ENCODE data around the gene PCBP4. TPM values are rescaled to one million over a fixed set of nuclear protein-coding genes. Genes with fewer than 3 reads are reported as not detected.

PCBP4 gene
- polyA plus RNA-seq, 1 donor (not counting 4 experiments of a cell fraction or from before 2014, with no cell fraction given): 25.2 TPM

DNA sequence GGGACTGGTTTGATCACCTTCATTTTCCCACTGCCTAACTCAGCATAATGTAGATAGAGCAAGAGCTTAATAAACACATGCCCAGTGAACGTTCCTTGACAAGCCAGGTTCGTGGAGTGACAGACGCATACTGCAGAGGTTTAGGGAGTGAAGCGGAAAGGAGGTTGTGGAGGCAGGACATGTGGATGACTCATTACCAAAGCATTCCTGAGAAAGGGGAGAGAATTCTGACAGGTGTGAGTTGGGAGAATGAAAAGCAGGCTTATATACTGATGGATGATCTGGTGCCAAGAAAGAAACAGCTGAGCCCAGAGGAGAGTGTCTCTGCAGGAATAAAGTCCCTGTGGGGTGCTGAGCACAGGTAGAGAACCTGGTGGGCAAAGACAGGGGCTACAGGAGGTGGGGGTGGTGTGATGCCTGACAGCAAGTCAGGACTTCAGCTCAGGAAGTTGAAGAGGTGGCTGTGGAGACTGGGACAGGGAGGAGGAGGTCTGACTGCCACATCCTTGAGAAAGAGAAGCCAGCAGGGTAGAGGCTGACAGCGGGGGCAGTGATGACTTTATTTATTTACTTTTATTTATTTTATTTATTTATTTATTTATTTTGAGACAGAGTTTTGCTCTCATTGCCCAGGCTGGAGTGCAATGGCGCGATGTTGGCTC lies 30.8 kb upstream of the PCBP4 start:
- Histone ChIP-seq H3K4me1 (ENCODE audit: control insufficient read depth, extremely low read depth, insufficient read depth, low read length) (peaks cover 24% of the 10 kb centered on the region), H3K9me3 (ENCODE audit: control insufficient read depth, low read depth, low read length) (no peaks in the 10 kb centered on the region), H3K9ac (ENCODE audit: control insufficient read depth, extremely low read depth, insufficient read depth, low read length) (no peak overlapping the region), H3K27ac (ENCODE audit: control insufficient read depth, insufficient read depth, low read length) (no peak overlapping the region), H3K27me3 (ENCODE audit: control insufficient read depth, extremely low read depth, insufficient read depth, low read length) (no peaks in the 10 kb centered on the region), H3K36me3 (ENCODE audit: control insufficient read depth in 2 of 2, extremely low read depth in 1 of 2, insufficient read depth in 2 of 2, low read length in 2 of 2) (peaks cover 14 to 16% of the 10 kb centered on the region in 2 experiments), H3K4me2 (ENCODE audit: control insufficient read depth, extremely low read depth, insufficient read depth, low read depth, low read length) (peak overlapping the region; percentile 9), H3K79me2 (ENCODE audit: control insufficient read depth, insufficient read depth, low read length) (peaks cover 23% of the 10 kb centered on the region), H3K9me1 (ENCODE audit: control insufficient read depth, extremely low read depth, insufficient read depth, low read length) (no peaks in the 10 kb centered on the region), H3K4me3 (ENCODE audit: control insufficient read depth in 2 of 3, extremely low read depth in 1 of 3, insufficient read depth in 2 of 3, low read depth in 1 of 3, low read length in 3 of 3) (no peak overlapping the region), H4K20me1 (ENCODE audit: control insufficient read depth, extremely low read depth, insufficient read depth, low read length) (peaks cover 4% of the 10 kb centered on the region), H2AFZ (ENCODE audit: control insufficient read depth, low read length) (no peak overlapping the region)
- dilution Hi-C loops (cut with MboI; ENCODE audit: extremely low pct_ligation_motif_present, low sequenced_read_pairs): no loop called here
- FAIRE-seq (peak; percentile 98), DNase-seq (ENCODE audit: low read depth, low spot score) (no peak)
- TF ChIP-seq, protein P1, sequence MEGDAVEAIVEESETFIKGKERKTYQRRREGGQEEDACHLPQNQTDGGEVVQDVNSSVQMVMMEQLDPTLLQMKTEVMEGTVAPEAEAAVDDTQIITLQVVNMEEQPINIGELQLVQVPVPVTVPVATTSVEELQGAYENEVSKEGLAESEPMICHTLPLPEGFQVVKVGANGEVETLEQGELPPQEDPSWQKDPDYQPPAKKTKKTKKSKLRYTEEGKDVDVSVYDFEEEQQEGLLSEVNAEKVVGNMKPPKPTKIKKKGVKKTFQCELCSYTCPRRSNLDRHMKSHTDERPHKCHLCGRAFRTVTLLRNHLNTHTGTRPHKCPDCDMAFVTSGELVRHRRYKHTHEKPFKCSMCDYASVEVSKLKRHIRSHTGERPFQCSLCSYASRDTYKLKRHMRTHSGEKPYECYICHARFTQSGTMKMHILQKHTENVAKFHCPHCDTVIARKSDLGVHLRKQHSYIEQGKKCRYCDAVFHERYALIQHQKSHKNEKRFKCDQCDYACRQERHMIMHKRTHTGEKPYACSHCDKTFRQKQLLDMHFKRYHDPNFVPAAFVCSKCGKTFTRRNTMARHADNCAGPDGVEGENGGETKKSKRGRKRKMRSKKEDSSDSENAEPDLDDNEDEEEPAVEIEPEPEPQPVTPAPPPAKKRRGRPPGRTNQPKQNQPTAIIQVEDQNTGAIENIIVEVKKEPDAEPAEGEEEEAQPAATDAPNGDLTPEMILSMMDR (optimal IDR thresholded peaks at IDR 0.05 in 1 of 3, IDR thresholded peaks at IDR 0.05 in 1 of 3, conservative IDR thresholded peaks at IDR 0.05 in 1 of 3; ENCODE audit: extremely low read depth in 1 of 3, insufficient read depth in 2 of 3, low read length in 3 of 3): no peak
- TF ChIP-seq EZH2 (IDR thresholded peaks at IDR 0.05; ENCODE audit: low read length): no peak

DNA sequence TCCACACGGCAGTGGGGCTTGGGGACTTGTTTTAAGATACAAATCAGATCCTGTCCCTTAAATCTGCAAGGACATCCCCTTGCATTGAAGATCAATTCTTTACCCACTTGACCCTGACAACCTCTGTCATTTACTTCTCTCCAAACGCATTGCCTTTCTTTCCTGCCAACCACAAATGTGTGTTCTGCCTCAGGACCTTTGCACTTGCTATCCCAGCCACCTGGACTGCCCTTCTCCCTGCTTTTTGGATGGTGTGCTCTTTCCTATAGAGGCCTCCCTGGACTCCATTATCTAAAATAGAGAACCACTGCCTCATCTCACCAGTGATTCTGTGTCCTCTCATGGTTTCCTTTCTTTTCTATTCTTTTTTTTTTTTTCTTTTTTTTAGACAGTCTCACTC lies 29.9 kb upstream of the PCBP4 start:
- DNase-seq (ENCODE audit: low read depth, low spot score) (no peak), FAIRE-seq (no peak)
- H4K20me1 ChIP-seq (ENCODE audit: control insufficient read depth, extremely low read depth, insufficient read depth, low read length): peaks cover 9% of the 10 kb centered on the region
- no peak overlapping the region for H2AFZ ChIP-seq (ENCODE audit: control insufficient read depth, low read length)
- H3K36me3 ChIP-seq (ENCODE audit: control insufficient read depth in 2 of 2, extremely low read depth in 1 of 2, insufficient read depth in 2 of 2, low read length in 2 of 2): peaks cover 20 to 24% of the 10 kb centered on the region in 2 experiments
- H3K4me2 ChIP-seq (ENCODE audit: control insufficient read depth, extremely low read depth, insufficient read depth, low read depth, low read length): no peak overlapping the region
- H3K9me1 ChIP-seq (ENCODE audit: control insufficient read depth, extremely low read depth, insufficient read depth, low read length): peaks cover 3% of the 10 kb centered on the region
- no peak overlapping the region for H3K9ac ChIP-seq (ENCODE audit: control insufficient read depth, extremely low read depth, insufficient read depth, low read length)
- no peak overlapping the region for H3K27ac ChIP-seq (ENCODE audit: control insufficient read depth, insufficient read depth, low read length)
- no peaks in the 10 kb centered on the region for H3K27me3 ChIP-seq (ENCODE audit: control insufficient read depth, extremely low read depth, insufficient read depth, low read length)
- no peaks in the 10 kb centered on the region for H3K9me3 ChIP-seq (ENCODE audit: control insufficient read depth, low read depth, low read length)
- peaks cover 30% of the 10 kb centered on the region for H3K79me2 ChIP-seq (ENCODE audit: control insufficient read depth, insufficient read depth, low read length)
- TF ChIP-seq, protein P1 (optimal IDR thresholded peaks at IDR 0.05 in 1 of 3, IDR thresholded peaks at IDR 0.05 in 1 of 3, conservative IDR thresholded peaks at IDR 0.05 in 1 of 3; ENCODE audit: extremely low read depth in 1 of 3, insufficient read depth in 2 of 3, low read length in 3 of 3): no peak
- no peak for TF ChIP-seq EZH2 (IDR thresholded peaks at IDR 0.05; ENCODE audit: low read length)
- dilution Hi-C loops (cut with MboI; ENCODE audit: extremely low pct_ligation_motif_present, low sequenced_read_pairs): no loop called here
- H3K4me3 ChIP-seq (ENCODE audit: control insufficient read depth in 2 of 3, extremely low read depth in 1 of 3, insufficient read depth in 2 of 3, low read depth in 1 of 3, low read length in 3 of 3): no peak overlapping the region
- peaks cover 29% of the 10 kb centered on the region for H3K4me1 ChIP-seq (ENCODE audit: control insufficient read depth, extremely low read depth, insufficient read depth, low read length)

All from keratinocyte (primary cell).